Measurements from ENCODE around the gene ABCG4.

The ABCG4 gene

GRCh38 chr11:119148720-119149017 is 183 bp upstream of the ABCG4 start:
- no peak overlapping the region for H3K4ac ChIP-seq (ENCODE audit: low read depth in 1 of 2, low read length in 2 of 2)
- H2BK15ac ChIP-seq (ENCODE audit: low read depth, poor library complexity, severe bottlenecking), result no peak overlapping the region
- H2AFZ ChIP-seq (ENCODE audit: low read depth, low read length), result peak overlapping the region; percentile 90
- H3K36me3 ChIP-seq (ENCODE audit: control insufficient read depth in 1 of 2, insufficient read depth in 2 of 2, low read depth in 1 of 2, low read length in 2 of 2), result no peaks in the 10 kb centered on the region
- H2BK5ac ChIP-seq (ENCODE audit: low read depth, low read length, poor library complexity, severe bottlenecking), result no peak overlapping the region
- H2BK120ac ChIP-seq (ENCODE audit: low read depth, low read length), result no peak overlapping the region
- H4K8ac ChIP-seq (ENCODE audit: low read length), result peak overlapping the region; percentile 12
- H3K4me1 ChIP-seq (ENCODE audit: control insufficient read depth, insufficient read depth, low read depth, low read length), result peaks cover 19% of the 10 kb centered on the region
- under 1% methylated on average over 15 of the region's 16 CpGs for WGBS
- H3K79me1 ChIP-seq (replicated peaks; ENCODE audit: low read length, poor library complexity, severe bottlenecking), result no peaks in the 10 kb centered on the region
- no peak overlapping the region for H4K91ac ChIP-seq (ENCODE audit: low read length)
- peak overlapping the region; percentile 45 for H3K9ac ChIP-seq (ENCODE audit: low read length)
- H3K23ac ChIP-seq (ENCODE audit: low read length in 2 of 2), result no peak overlapping the region
- peak overlapping the region; percentile 99 for H3K4me2 ChIP-seq (ENCODE audit: low read length, poor library complexity, severe bottlenecking)
- peak overlapping the region; percentile 66 to 78 for H3K4me3 ChIP-seq (ENCODE audit: insufficient read depth in 1 of 2, low read depth in 1 of 2, low read length in 2 of 2)
- no peak overlapping the region for H3K18ac ChIP-seq (ENCODE audit: low read depth in 1 of 2, low read length in 2 of 2)
- H3K27me3 ChIP-seq (ENCODE audit: control insufficient read depth in 1 of 2, insufficient read depth in 1 of 2, low read length in 2 of 2), result peaks cover 52 to 73% of the 10 kb centered on the region in 2 experiments
- H3K9me3 ChIP-seq (ENCODE audit: control insufficient read depth, low read length), result no peaks in the 10 kb centered on the region
- DNase-seq, result no peak
- no peak overlapping the region for H2AK5ac ChIP-seq (ENCODE audit: low read length, severe bottlenecking)
- peak overlapping the region in 1 of 2 experiments; percentile 25 for H2BK12ac ChIP-seq (ENCODE audit: low read length in 2 of 2)
- H3K14ac ChIP-seq (ENCODE audit: low read length in 2 of 2), result no peak overlapping the region
- no peak overlapping the region for H3K27ac ChIP-seq (ENCODE audit: low read length, poor library complexity, severe bottlenecking)

- Histone ChIP-seq H2BK5ac (ENCODE audit: low read depth, low read length, poor library complexity, severe bottlenecking) (no peak overlapping the region), H2BK120ac (ENCODE audit: low read depth, low read length) (no peak overlapping the region)
Observed at GRCh38 chr11:119149786-119150275, 979 bp downstream of the ABCG4 start.

GRCh38 chr11:119152043-119152442 is 3.2 kb downstream of the ABCG4 start:
- Histone ChIP-seq H3K36me3 (ENCODE audit: control insufficient read depth in 1 of 2, insufficient read depth in 2 of 2, low read depth in 1 of 2, low read length in 2 of 2) (no peaks in the 10 kb centered on the region), H3K23ac (ENCODE audit: low read length in 2 of 2) (no peak overlapping the region), H3K79me1 (replicated peaks; ENCODE audit: low read length, poor library complexity, severe bottlenecking) (no peaks in the 10 kb centered on the region), H3K4me3 (ENCODE audit: insufficient read depth in 1 of 2, low read depth in 1 of 2, low read length in 2 of 2) (no peak overlapping the region), H4K91ac (ENCODE audit: low read length) (no peak overlapping the region), H2AK5ac (ENCODE audit: low read length, severe bottlenecking) (no peak overlapping the region), H3K4me1 (ENCODE audit: control insufficient read depth, insufficient read depth, low read depth, low read length) (peaks cover 17% of the 10 kb centered on the region), H2AFZ (ENCODE audit: low read depth, low read length) (no peak overlapping the region), H4K8ac (ENCODE audit: low read length) (no peak overlapping the region), H3K4ac (ENCODE audit: low read depth in 1 of 2, low read length in 2 of 2) (no peak overlapping the region), H2BK5ac (ENCODE audit: low read depth, low read length, poor library complexity, severe bottlenecking) (no peak overlapping the region), H3K18ac (ENCODE audit: low read depth in 1 of 2, low read length in 2 of 2) (no peak overlapping the region), H2BK120ac (ENCODE audit: low read depth, low read length) (no peak overlapping the region), H3K27me3 (ENCODE audit: control insufficient read depth in 1 of 2, insufficient read depth in 1 of 2, low read length in 2 of 2) (peaks cover 57 to 88% of the 10 kb centered on the region in 2 experiments), H3K14ac (ENCODE audit: low read length in 2 of 2) (no peak overlapping the region), H3K9me3 (ENCODE audit: control insufficient read depth, low read length) (no peaks in the 10 kb centered on the region), H3K9ac (ENCODE audit: low read length) (no peak overlapping the region), H3K4me2 (ENCODE audit: low read length, poor library complexity, severe bottlenecking) (no peak overlapping the region), H2BK12ac (ENCODE audit: low read length in 2 of 2) (no peak overlapping the region), H3K27ac (ENCODE audit: low read length, poor library complexity, severe bottlenecking) (no peak overlapping the region), H2BK15ac (ENCODE audit: low read depth, poor library complexity, severe bottlenecking) (no peak overlapping the region)
- no peak for DNase-seq
- 80% methylated on average over 7 of the region's 9 CpGs for WGBS

More at GRCh38 chr11:119149786-119150275, 979 bp downstream of the ABCG4 start:
- 15% methylated on average over 30 of the region's 33 CpGs for WGBS
- H4K91ac ChIP-seq (ENCODE audit: low read length), result no peak overlapping the region
- H3K9ac ChIP-seq (ENCODE audit: low read length), result no peak overlapping the region
- H2AK5ac ChIP-seq (ENCODE audit: low read length, severe bottlenecking), result no peak overlapping the region
- peak overlapping the region; percentile 8 for H2BK15ac ChIP-seq (ENCODE audit: low read depth, poor library complexity, severe bottlenecking)
- peak overlapping the region in 1 of 2 experiments; percentile 64 for H3K14ac ChIP-seq (ENCODE audit: low read length in 2 of 2)
- H3K36me3 ChIP-seq (ENCODE audit: control insufficient read depth in 1 of 2, insufficient read depth in 2 of 2, low read depth in 1 of 2, low read length in 2 of 2), result no peaks in the 10 kb centered on the region
- peak overlapping the region; percentile 99 for H3K4me2 ChIP-seq (ENCODE audit: low read length, poor library complexity, severe bottlenecking)
- H3K18ac ChIP-seq (ENCODE audit: low read depth in 1 of 2, low read length in 2 of 2), result no peak overlapping the region
- DNase-seq, result no peak
- no peak overlapping the region for H3K4ac ChIP-seq (ENCODE audit: low read depth in 1 of 2, low read length in 2 of 2)
- no peak overlapping the region for H2AFZ ChIP-seq (ENCODE audit: low read depth, low read length)
- peaks cover 17% of the 10 kb centered on the region for H3K4me1 ChIP-seq (ENCODE audit: control insufficient read depth, insufficient read depth, low read depth, low read length)
- no peaks in the 10 kb centered on the region for H3K9me3 ChIP-seq (ENCODE audit: control insufficient read depth, low read length)
- no peak overlapping the region for H4K8ac ChIP-seq (ENCODE audit: low read length)
- H3K79me1 ChIP-seq (replicated peaks; ENCODE audit: low read length, poor library complexity, severe bottlenecking), result no peaks in the 10 kb centered on the region
- H3K27me3 ChIP-seq (ENCODE audit: control insufficient read depth in 1 of 2, insufficient read depth in 1 of 2, low read length in 2 of 2), result peaks cover 63 to 84% of the 10 kb centered on the region in 2 experiments
- H2BK12ac ChIP-seq (ENCODE audit: low read length in 2 of 2), result peak overlapping the region in 1 of 2 experiments; percentile 10
- H3K27ac ChIP-seq (ENCODE audit: low read length, poor library complexity, severe bottlenecking), result no peak overlapping the region
- H3K4me3 ChIP-seq (ENCODE audit: insufficient read depth in 1 of 2, low read depth in 1 of 2, low read length in 2 of 2), result peak overlapping the region; percentile 66 to 78
- H3K23ac ChIP-seq (ENCODE audit: low read length in 2 of 2), result peak overlapping the region in 1 of 2 experiments; percentile 96

- H3K4ac ChIP-seq (ENCODE audit: low read depth in 1 of 2, low read length in 2 of 2), result no peak overlapping the region
- H3K36me3 ChIP-seq (ENCODE audit: control insufficient read depth in 1 of 2, insufficient read depth in 2 of 2, low read depth in 1 of 2, low read length in 2 of 2), result no peaks in the 10 kb centered on the region
- no peak for DNase-seq
- no peak overlapping the region for H3K4me2 ChIP-seq (ENCODE audit: low read length, poor library complexity, severe bottlenecking)
- no peak overlapping the region for H2AK5ac ChIP-seq (ENCODE audit: low read length, severe bottlenecking)
- no peak overlapping the region for H4K91ac ChIP-seq (ENCODE audit: low read length)
- H3K18ac ChIP-seq (ENCODE audit: low read depth in 1 of 2, low read length in 2 of 2), result no peak overlapping the region
- no peak overlapping the region for H3K9ac ChIP-seq (ENCODE audit: low read length)
- H3K4me3 ChIP-seq (ENCODE audit: insufficient read depth in 1 of 2, low read depth in 1 of 2, low read length in 2 of 2), result no peak overlapping the region
- peaks cover 54 to 83% of the 10 kb centered on the region in 2 experiments for H3K27me3 ChIP-seq (ENCODE audit: control insufficient read depth in 1 of 2, insufficient read depth in 1 of 2, low read length in 2 of 2)
- no peak overlapping the region for H3K23ac ChIP-seq (ENCODE audit: low read length in 2 of 2)
- no peak overlapping the region for H2AFZ ChIP-seq (ENCODE audit: low read depth, low read length)
- no peak overlapping the region for H3K27ac ChIP-seq (ENCODE audit: low read length, poor library complexity, severe bottlenecking)
- H3K79me1 ChIP-seq (replicated peaks; ENCODE audit: low read length, poor library complexity, severe bottlenecking), result no peaks in the 10 kb centered on the region
- peaks cover 17% of the 10 kb centered on the region for H3K4me1 ChIP-seq (ENCODE audit: control insufficient read depth, insufficient read depth, low read depth, low read length)
- no peaks in the 10 kb centered on the region for H3K9me3 ChIP-seq (ENCODE audit: control insufficient read depth, low read length)
- H3K14ac ChIP-seq (ENCODE audit: low read length in 2 of 2), result peak overlapping the region in 1 of 2 experiments; percentile 53
- no peak overlapping the region for H2BK5ac ChIP-seq (ENCODE audit: low read depth, low read length, poor library complexity, severe bottlenecking)
- no peak overlapping the region for H4K8ac ChIP-seq (ENCODE audit: low read length)
- no peak overlapping the region for H2BK15ac ChIP-seq (ENCODE audit: low read depth, poor library complexity, severe bottlenecking)
- 80% methylated on average over 3 of the region's 4 CpGs for WGBS
- H2BK12ac ChIP-seq (ENCODE audit: low read length in 2 of 2), result no peak overlapping the region
- H2BK120ac ChIP-seq (ENCODE audit: low read depth, low read length), result no peak overlapping the region
Observed at GRCh38 chr11:119152604-119153003, 3.8 kb downstream of the ABCG4 start.
